ENCODE data around the gene NLRC3. TPM values are rescaled to one million over a fixed set of nuclear protein-coding genes. Genes with fewer than 3 reads are reported as not detected.
A peak's percentile ranks its signal among the peaks of the same experiment; 100 is the strongest.

NLRC3 gene
- total RNA-seq, 6 donors from 2014 or later, result 2.6 to 19.9 (median 3.9) TPM

DNA sequence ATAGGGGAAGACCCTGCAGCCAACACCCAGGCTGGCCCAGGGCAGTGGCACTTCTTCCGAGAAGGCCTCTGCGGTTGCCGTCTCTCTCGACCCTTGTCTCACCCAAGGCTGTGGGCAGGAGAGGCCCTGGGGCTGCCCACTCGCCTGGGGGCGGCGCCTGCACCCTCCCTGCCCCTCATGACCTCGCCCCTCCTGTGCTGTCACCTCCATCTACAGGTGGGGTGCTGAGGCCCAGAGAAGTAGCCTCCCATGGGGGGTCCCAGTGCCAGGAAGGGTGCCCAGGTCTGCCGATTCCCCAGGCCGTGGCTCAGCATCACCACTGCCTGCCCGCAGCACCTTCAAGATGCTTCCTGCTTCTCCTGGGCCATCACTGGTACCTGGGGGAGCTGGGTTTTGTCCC lies 992 bp downstream of the NLRC3 start:
- TF ChIP-seq POLR2A (IDR thresholded peaks at IDR 0.05) (no peak), EP300 (IDR thresholded peaks at IDR 0.05) (no peak), POLR2AphosphoS5 (IDR thresholded peaks at IDR 0.05) (no peak)
- TF ChIP-seq, protein P1, sequence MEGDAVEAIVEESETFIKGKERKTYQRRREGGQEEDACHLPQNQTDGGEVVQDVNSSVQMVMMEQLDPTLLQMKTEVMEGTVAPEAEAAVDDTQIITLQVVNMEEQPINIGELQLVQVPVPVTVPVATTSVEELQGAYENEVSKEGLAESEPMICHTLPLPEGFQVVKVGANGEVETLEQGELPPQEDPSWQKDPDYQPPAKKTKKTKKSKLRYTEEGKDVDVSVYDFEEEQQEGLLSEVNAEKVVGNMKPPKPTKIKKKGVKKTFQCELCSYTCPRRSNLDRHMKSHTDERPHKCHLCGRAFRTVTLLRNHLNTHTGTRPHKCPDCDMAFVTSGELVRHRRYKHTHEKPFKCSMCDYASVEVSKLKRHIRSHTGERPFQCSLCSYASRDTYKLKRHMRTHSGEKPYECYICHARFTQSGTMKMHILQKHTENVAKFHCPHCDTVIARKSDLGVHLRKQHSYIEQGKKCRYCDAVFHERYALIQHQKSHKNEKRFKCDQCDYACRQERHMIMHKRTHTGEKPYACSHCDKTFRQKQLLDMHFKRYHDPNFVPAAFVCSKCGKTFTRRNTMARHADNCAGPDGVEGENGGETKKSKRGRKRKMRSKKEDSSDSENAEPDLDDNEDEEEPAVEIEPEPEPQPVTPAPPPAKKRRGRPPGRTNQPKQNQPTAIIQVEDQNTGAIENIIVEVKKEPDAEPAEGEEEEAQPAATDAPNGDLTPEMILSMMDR (IDR thresholded peaks at IDR 0.05), result no peak
- peaks cover 0 to 2% (median under 1%) of the 10 kb centered on the region in 4 donors for H3K9me3 ChIP-seq
- no peaks in the 10 kb centered on the region for H3K36me3 ChIP-seq
- H3K27me3 ChIP-seq, result no peaks in the 10 kb centered on the region
- peak overlapping the region in 2 of 4 donors; percentile 34 to 72 for H3K27ac ChIP-seq
- DNase-seq (peak in 1 of 2 donors; percentile 62), ATAC-seq (ENCODE audit: low FRiP score in 2 of 2) (peak in 1 of 2 donors; percentile 7)
- peak overlapping the region in 3 of 4 donors; percentile 37 to 50 (median 47) for H3K4me3 ChIP-seq
- WGBS, 2 donors, result 73 to 82% methylated on average over 7 to 9 of the region's 11 CpGs
- peaks cover 11 to 32% (median 19%) of the 10 kb centered on the region in 4 donors for H3K4me1 ChIP-seq

DNA sequence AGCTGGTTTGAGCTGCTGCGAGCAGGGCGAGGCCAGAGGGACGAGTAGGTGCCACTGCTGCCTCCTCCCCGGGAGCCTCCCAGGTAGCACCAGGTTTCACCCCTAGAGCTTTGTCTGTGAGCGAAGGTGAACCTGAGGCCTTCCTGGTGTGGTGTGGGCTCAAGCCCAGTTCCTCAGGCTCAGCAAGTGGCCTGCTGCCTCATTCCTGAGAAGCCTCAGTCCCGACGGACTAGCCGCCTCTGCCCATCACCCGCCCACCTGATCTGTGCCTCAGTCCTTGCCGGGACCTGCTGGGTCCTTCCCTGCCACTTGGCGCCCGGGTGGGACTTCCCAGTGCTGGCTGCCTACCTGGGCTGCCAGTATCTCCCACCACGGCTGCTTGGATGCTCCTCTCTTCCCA lies 1.7 kb downstream of the NLRC3 start:
- Histone ChIP-seq H3K36me3 (no peaks in the 10 kb centered on the region), H3K27ac (peak overlapping the region in 2 of 4 donors; percentile 34 to 72), H3K4me1 (peaks cover 11 to 32% (median 19%) of the 10 kb centered on the region in 4 donors), H3K9me3 (peaks cover 0 to 9% (median 6%) of the 10 kb centered on the region in 4 donors), H3K4me3 (peak overlapping the region in 2 of 4 donors; percentile 47 to 50), H3K27me3 (no peaks in the 10 kb centered on the region)
- TF ChIP-seq EP300 (IDR thresholded peaks at IDR 0.05) (no peak), POLR2AphosphoS5 (IDR thresholded peaks at IDR 0.05) (no peak), POLR2A (IDR thresholded peaks at IDR 0.05) (no peak)
- TF ChIP-seq, protein P1 (IDR thresholded peaks at IDR 0.05), result no peak
- no peak for ATAC-seq (ENCODE audit: low FRiP score in 2 of 2)
- 84 to 87% methylated on average over 9 to 10 of the region's 13 CpGs for WGBS, 2 donors
- DNase-seq, result peak in 1 of 2 donors; percentile 52

DNA sequence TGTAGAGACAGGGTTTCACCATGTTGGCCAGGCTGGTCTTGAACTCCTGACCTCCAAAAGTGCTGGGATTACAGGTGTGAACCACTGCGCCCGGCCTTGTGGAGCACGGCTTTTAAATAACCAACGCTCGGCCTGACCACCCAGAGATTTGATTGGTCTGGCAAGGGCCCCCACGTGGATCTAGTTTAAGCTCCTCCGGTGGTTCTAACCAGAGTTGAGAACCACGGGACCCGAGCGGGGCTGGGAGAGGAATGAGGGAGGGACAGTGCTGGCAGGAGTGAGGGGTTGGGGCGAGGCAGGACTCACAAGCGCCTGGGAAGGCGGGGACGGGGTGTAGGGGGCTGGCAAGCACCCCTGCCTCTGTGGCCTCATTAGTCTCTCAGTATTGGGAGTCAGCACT lies 3.0 kb downstream of the NLRC3 start:
- no peak overlapping the region for H3K4me3 ChIP-seq
- no peak overlapping the region for H3K27ac ChIP-seq
- H3K9me3 ChIP-seq, result peaks cover 0 to 18% (median 10%) of the 10 kb centered on the region in 4 donors
- TF ChIP-seq, protein P1 (IDR thresholded peaks at IDR 0.05), result no peak
- TF ChIP-seq POLR2AphosphoS5 (IDR thresholded peaks at IDR 0.05), result no peak
- H3K4me1 ChIP-seq, result peaks cover 8 to 23% (median 13%) of the 10 kb centered on the region in 4 donors
- DNase-seq (no peak), ATAC-seq (ENCODE audit: low FRiP score in 2 of 2) (no peak)
- no peaks in the 10 kb centered on the region for H3K27me3 ChIP-seq
- H3K36me3 ChIP-seq, result no peaks in the 10 kb centered on the region
- WGBS, 2 donors, result 92 to 93% methylated on average over 14 of the region's 14 CpGs

DNA sequence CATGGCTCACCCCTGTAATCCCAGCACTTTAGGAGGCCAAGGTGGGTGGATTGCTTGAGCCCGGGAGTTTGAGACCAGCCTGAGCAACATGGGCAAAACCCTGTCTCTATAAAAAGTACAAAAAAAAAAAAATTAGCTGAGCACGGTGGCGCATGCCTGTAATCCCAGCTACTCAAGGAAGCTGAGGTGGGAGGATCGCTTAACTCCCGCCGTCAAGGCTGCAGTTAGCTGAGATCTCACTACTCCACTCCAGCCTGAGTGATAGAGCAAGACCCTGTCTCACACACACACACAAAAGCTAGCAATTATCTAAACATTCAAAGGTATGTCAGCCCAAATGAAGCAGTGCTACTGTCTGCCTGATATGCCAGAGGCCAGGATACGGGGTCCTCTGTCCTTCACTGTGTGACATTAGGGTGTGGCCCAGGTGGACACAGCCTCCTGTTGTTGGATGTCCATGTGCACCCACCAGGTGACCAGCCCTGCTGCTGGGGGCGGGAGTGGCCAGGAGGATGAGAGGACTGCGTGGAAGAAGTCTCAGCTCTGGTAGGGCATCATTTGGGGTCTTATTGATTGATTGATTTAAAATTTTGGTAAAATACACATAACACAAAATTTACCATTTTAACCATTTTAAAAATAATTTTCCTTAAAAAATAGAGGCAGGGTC lies 3.9 kb downstream of the NLRC3 start:
- ATAC-seq (ENCODE audit: low FRiP score in 2 of 2), result no peak
- H3K9me3 ChIP-seq, result peaks cover 0 to 18% (median 10%) of the 10 kb centered on the region in 4 donors
- TF ChIP-seq EP300 (IDR thresholded peaks at IDR 0.05) (no peak), POLR2AphosphoS5 (IDR thresholded peaks at IDR 0.05) (no peak), POLR2A (IDR thresholded peaks at IDR 0.05) (no peak)
- TF ChIP-seq, protein P1 (IDR thresholded peaks at IDR 0.05), result no peak
- no peaks in the 10 kb centered on the region for H3K27me3 ChIP-seq
- H3K36me3 ChIP-seq, result no peaks in the 10 kb centered on the region
- H3K4me1 ChIP-seq, result peaks cover 0 to 14% (median 9%) of the 10 kb centered on the region in 4 donors
- H3K27ac ChIP-seq, result no peak overlapping the region
- 79 to 82% methylated on average over 9 of the region's 9 CpGs for WGBS, 2 donors
- no peak overlapping the region for H3K4me3 ChIP-seq
- DNase-seq, result no peak

All from upper lobe of left lung (tissue), 6 donors.